ENCODE data around the gene ASCC1. TPM values are rescaled to one million over a fixed set of nuclear protein-coding genes. Genes with fewer than 3 reads are reported as not detected.

Gene ASCC1
- total and polyA plus RNA-seq, 2 of the 13 experiments (the other 11 are each of a cell fraction or from before 2014, with no cell fraction given): 21.6 to 30.1 TPM

DNA sequence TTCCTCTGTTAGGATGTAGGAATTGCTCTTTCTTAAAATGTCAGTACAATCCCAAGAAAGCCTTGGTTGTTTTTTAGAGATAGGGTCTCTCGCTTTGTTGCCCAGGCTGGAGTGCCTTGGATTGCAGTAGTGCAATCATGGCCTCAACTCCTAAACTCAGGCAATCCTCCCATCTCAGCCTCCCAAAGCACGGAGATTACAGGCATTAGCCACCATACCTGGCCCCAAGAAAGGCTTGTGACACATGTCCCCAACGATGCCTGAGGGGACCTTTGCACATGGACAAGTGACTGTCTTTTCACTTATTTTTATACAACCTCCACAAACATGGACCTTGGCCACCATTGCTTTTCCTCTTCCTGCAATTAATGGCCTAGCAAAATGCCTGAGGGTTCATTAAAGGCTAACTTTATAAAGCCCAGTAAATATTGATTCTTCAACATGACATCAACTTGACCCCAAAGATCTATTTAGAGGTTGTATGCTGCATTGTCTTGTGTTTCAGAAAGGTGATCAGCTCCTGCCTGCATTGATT is 117.7 kb downstream of the ASCC1 start (continued):
- no peak for TF ChIP-seq SYNCRIP (IDR thresholded peaks at IDR 0.05; ENCODE audit: insufficient read depth, low read depth, low read length)
- 0 out of 2 replicates have a peak, but pooled peaks have one; percentile 25 for TF ChIP-seq ZSCAN20 (CRISPR knock-in tag; IDR thresholded peaks at IDR 0.05; ENCODE audit: borderline replicate concordance)
- TF ChIP-seq ATM (IDR thresholded peaks at IDR 0.05; ENCODE audit: borderline replicate concordance): no peak
- TF ChIP-seq ZNF816 (CRISPR knock-in tag; IDR thresholded peaks at IDR 0.05; ENCODE audit: borderline replicate concordance): no peak
- no peak for TF ChIP-seq RARG (CRISPR knock-in tag; IDR thresholded peaks at IDR 0.05; ENCODE audit: low read depth)
- TF ChIP-seq TSC22D2 (CRISPR knock-in tag; IDR thresholded peaks at IDR 0.05; ENCODE audit: borderline replicate concordance): no peak
- TF ChIP-seq, protein P1, sequence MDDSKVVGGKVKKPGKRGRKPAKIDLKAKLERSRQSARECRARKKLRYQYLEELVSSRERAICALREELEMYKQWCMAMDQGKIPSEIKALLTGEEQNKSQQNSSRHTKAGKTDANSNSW (CRISPR knock-in tag; IDR thresholded peaks at IDR 0.05; ENCODE audit: borderline replicate concordance): no peak
- no peak for TF ChIP-seq THAP7 (CRISPR knock-in tag; IDR thresholded peaks at IDR 0.05)
- peak; percentile 62 for TF ChIP-seq TEAD3 (CRISPR knock-in tag; optimal IDR thresholded peaks at IDR 0.05; ENCODE audit: borderline replicate concordance)
- no peak for TF ChIP-seq MIER2 (CRISPR knock-in tag; IDR thresholded peaks at IDR 0.05)
- no peak for TF ChIP-seq TEF (CRISPR knock-in tag; IDR thresholded peaks at IDR 0.05)
- peak; percentile 38; the same call in 1 of the 2 replicates for TF ChIP-seq ZNF614 (CRISPR knock-in tag; IDR thresholded peaks at IDR 0.05; ENCODE audit: borderline replicate concordance)
- peak; percentile 61; the same call in 1 of the 2 replicates for TF ChIP-seq ZFP36L1 (CRISPR knock-in tag; IDR thresholded peaks at IDR 0.05)
- no peak for TF ChIP-seq ARNT2 (CRISPR knock-in tag; IDR thresholded peaks at IDR 0.05; ENCODE audit: low read depth)
- TF ChIP-seq ZNF33B (CRISPR knock-in tag; IDR thresholded peaks at IDR 0.05): no peak
- TF ChIP-seq, protein P2, sequence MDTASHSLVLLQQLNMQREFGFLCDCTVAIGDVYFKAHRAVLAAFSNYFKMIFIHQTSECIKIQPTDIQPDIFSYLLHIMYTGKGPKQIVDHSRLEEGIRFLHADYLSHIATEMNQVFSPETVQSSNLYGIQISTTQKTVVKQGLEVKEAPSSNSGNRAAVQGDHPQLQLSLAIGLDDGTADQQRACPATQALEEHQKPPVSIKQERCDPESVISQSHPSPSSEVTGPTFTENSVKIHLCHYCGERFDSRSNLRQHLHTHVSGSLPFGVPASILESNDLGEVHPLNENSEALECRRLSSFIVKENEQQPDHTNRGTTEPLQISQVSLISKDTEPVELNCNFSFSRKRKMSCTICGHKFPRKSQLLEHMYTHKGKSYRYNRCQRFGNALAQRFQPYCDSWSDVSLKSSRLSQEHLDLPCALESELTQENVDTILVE (CRISPR knock-in tag; IDR thresholded peaks at IDR 0.05): peak; percentile 64; the same call in 1 of the 2 replicates
- peak; percentile 97 for TF ChIP-seq ISL2 (CRISPR knock-in tag; IDR thresholded peaks at IDR 0.05)
- TF ChIP-seq CEBPB (IDR thresholded peaks at IDR 0.05; ENCODE audit: borderline replicate concordance, low read depth, low read length): no peak
- TF ChIP-seq GLMP (CRISPR knock-in tag; IDR thresholded peaks at IDR 0.05; ENCODE audit: borderline replicate concordance): no peak
- peak; percentile 99 for TF ChIP-seq MEF2D (CRISPR knock-in tag; IDR thresholded peaks at IDR 0.05)
- no peak; the same call in 1 of the 2 replicates for TF ChIP-seq ZNF460 (CRISPR knock-in tag; IDR thresholded peaks at IDR 0.05; ENCODE audit: borderline replicate concordance)
- peak; percentile 68; the same call in 1 of the 2 replicates for TF ChIP-seq JUNB (CRISPR knock-in tag; IDR thresholded peaks at IDR 0.05; ENCODE audit: borderline replicate concordance)
- TF ChIP-seq SOX6 (IDR thresholded peaks at IDR 0.05): no peak
- peak; percentile 99 for TF ChIP-seq SOX6 (CRISPR knock-in tag; IDR thresholded peaks at IDR 0.05)

Data from HepG2 (cell line).